SK-N-SH (cell line): ENCODE measurements around the gene HSD11B1. TPM values are rescaled to one million over a fixed set of nuclear protein-coding genes. Genes with fewer than 3 reads are reported as not detected.

Experiments
- CTCF ChIA-PET: fragments of 300-600, 350-600 bp; formaldehyde crosslinking; extraction: SDS; loops from one replicate; lab custom pipeline; 2021; lab: Yijun Ruan, JAX
- POLR2A ChIA-PET: fragments of 350-600 bp; sonication (Branson Sonifier 250); formaldehyde crosslinking; extraction: SDS; loops from one replicate; lab custom pipeline; 2020; ENCODE audit warnings: antibody characterized with exemption, inconsistent platforms; lab: Yijun Ruan, JAX
- DNase-seq: peaks from one replicate; pipeline ENCODE4 v3.0.0; 2012
- H2AFZ ChIP-seq: fragments of 200-600 bp; sonication (generic); 2 replicates; pipeline ENCODE4 v1.8.1; 2016; ENCODE audit warnings: antibody characterized with exemption, mild to moderate bottlenecking, low read depth
- H3F3A ChIP-seq: fragments of 200-600 bp; sonication (generic); replicated peaks from 2 replicates; pipeline ENCODE3; 2016; ENCODE audit warnings: antibody characterized with exemption, mild to moderate bottlenecking; ENCODE audit not compliant: insufficient read depth
- H3K27ac ChIP-seq, 2 experiments: fragments of 200-500 bp in 1 of 2; fragments of 200-600 bp in 1 of 2; sonication (Bioruptor generic) in 1 of 2; sonication (generic), shearing (Covaris generic) in 1 of 2; 2 replicates each; pipeline versions ENCODE4 v1.5.1 to v1.6.1; 2014 to 2016; ENCODE audit warnings: low read depth in 2 of 2, inconsistent platforms in 1 of 2, low read length in 1 of 2, mild to moderate bottlenecking in 1 of 2, mixed read lengths in 1 of 2
- H3K27me3 ChIP-seq: fragments of 200-600 bp; sonication (generic), shearing (Covaris generic); 2 replicates; pipeline ENCODE4 v1.6.1; 2016; ENCODE audit warnings: mixed run types; ENCODE audit not compliant: insufficient read depth
- H3K36me3 ChIP-seq, 2 experiments: fragments of 200-500 bp in 1 of 2; fragments of 200-600 bp in 1 of 2; sonication (Bioruptor generic) in 1 of 2; sonication (generic) in 1 of 2; replicated peaks in 1 of 2; 2 replicates each; pipeline versions ENCODE3 to v1.5.1; 2014 to 2016; ENCODE audit warnings: low read length in 1 of 2, mild to moderate bottlenecking in 1 of 2; ENCODE audit not compliant: insufficient read depth in 2 of 2, control insufficient read depth in 1 of 2
- H3K4me1 ChIP-seq, 2 experiments: fragments of 200-500 bp in 1 of 2; fragments of 200-600 bp in 1 of 2; sonication (Bioruptor generic) in 1 of 2; sonication (generic), shearing (Covaris generic) in 1 of 2; 2 replicates each; pipeline versions ENCODE4 v1.5.1 to v1.6.1; 2014 to 2016; ENCODE audit warnings: low read depth in 1 of 2, low read length in 1 of 2, mixed run types in 1 of 2; ENCODE audit not compliant: insufficient read depth in 2 of 2, control insufficient read depth in 1 of 2
- H3K4me2 ChIP-seq: fragments of 200-600 bp; sonication (generic), shearing (Covaris generic); 2 replicates; pipeline ENCODE4 v1.6.1; 2017; ENCODE audit warnings: mixed run types
- H3K4me3 ChIP-seq, 2 experiments: fragments of 200-500 bp in 1 of 2; fragments of 200-600 bp in 1 of 2; sonication (Bioruptor generic) in 1 of 2; sonication (generic), shearing (Covaris generic) in 1 of 2; 2 replicates each; pipeline versions ENCODE4 v1.5.1 to v1.8.1; 2014 to 2016; ENCODE audit warnings: low read depth in 2 of 2, inconsistent platforms in 1 of 2, low read length in 1 of 2, mild to moderate bottlenecking in 1 of 2, mixed read lengths in 1 of 2, moderate library complexity in 1 of 2
- H3K79me2 ChIP-seq: fragments of 200-600 bp; sonication (generic); 2 replicates; pipeline ENCODE4 v1.8.1; 2017; ENCODE audit warnings: mild to moderate bottlenecking; ENCODE audit not compliant: insufficient read depth
- H3K9ac ChIP-seq: fragments of 200-600 bp; sonication (generic); 2 replicates; pipeline ENCODE4 v1.6.1; 2017; ENCODE audit warnings: mixed run types
- H3K9me2 ChIP-seq: fragments of 200-600 bp; sonication (generic); 2 replicates; pipeline ENCODE4 v1.6.1; 2017; ENCODE audit warnings: mixed run types
- H3K9me3 ChIP-seq: fragments of 200-600 bp; sonication (generic); 2 replicates; pipeline ENCODE4 v1.6.1; 2017; ENCODE audit warnings: mixed run types, mild to moderate bottlenecking, moderate library complexity
- H4K20me1 ChIP-seq: fragments of 200-600 bp; sonication (generic); 2 replicates; pipeline ENCODE4 v1.6.1; 2017; ENCODE audit warnings: mild to moderate bottlenecking, mixed run types; ENCODE audit not compliant: insufficient read depth
- CHD2 ChIP-seq: fragments of 150-350 bp; IDR thresholded peaks from 2 replicates; pipeline ENCODE4 v1.6.1; 2018; ENCODE audit warnings: low read length; ENCODE audit not compliant: partially characterized antibody
- EZH2phosphoT487 ChIP-seq: fragments of 200-600 bp; sonication (generic); IDR thresholded peaks from 2 replicates; pipeline ENCODE4 v1.6.1; 2017; ENCODE audit warnings: low read depth, mixed run types, mild to moderate bottlenecking, antibody characterized with exemption, moderate library complexity, borderline replicate concordance
- FOSL2 ChIP-seq: IDR thresholded peaks from 2 replicates; pipeline ENCODE4 v1.4.0; 2012; ENCODE audit warnings: low read depth, mild to moderate bottlenecking, moderate library complexity, borderline replicate concordance
- FOXJ3 ChIP-seq: sonication (generic); formaldehyde crosslinking; IDR thresholded peaks from 2 replicates; pipeline ENCODE4 v1.5.1; 2020; ENCODE audit warnings: mild to moderate bottlenecking, missing genetic modification reagents
- IRF3 ChIP-seq: fragments of 150-350 bp; IDR thresholded peaks from 2 replicates; pipeline ENCODE4 v1.6.1; 2016; ENCODE audit warnings: mild to moderate bottlenecking, low read depth, low read length
- JUND ChIP-seq: IDR thresholded peaks from 2 replicates; pipeline ENCODE4 v1.4.0; 2012
- MEF2A ChIP-seq: IDR thresholded peaks from 2 replicates; pipeline ENCODE4 v1.4.0; 2012; ENCODE audit warnings: low read depth, borderline replicate concordance
- MXI1 ChIP-seq: IDR thresholded peaks from 2 replicates; pipeline ENCODE4 v1.6.1; 2012; ENCODE audit warnings: mild to moderate bottlenecking, low read depth, low read length, improper control_type of control experiment
- NFIC ChIP-seq: IDR thresholded peaks from 2 replicates; pipeline ENCODE4 v1.4.0; 2012; ENCODE audit warnings: borderline replicate concordance
- NRF1 ChIP-seq: IDR thresholded peaks from 2 replicates; pipeline ENCODE4 v1.6.1; 2012; ENCODE audit warnings: low read depth, mild to moderate bottlenecking, low read length
- REST ChIP-seq: IDR thresholded peaks from 2 replicates; pipeline ENCODE4 v1.6.1; 2012; ENCODE audit warnings: mild to moderate bottlenecking, low read depth, low read length, moderate library complexity
- TCF12 ChIP-seq: IDR thresholded peaks from 2 replicates; pipeline ENCODE4 v1.4.0; 2012
- TEAD4 ChIP-seq: IDR thresholded peaks from 2 replicates; pipeline ENCODE4 v1.4.0; 2012; ENCODE audit warnings: mild to moderate bottlenecking, borderline replicate concordance; ENCODE audit not compliant: insufficient read depth
- WGBS: methylation state at CpG from one replicate; pipeline ENCODE4 v1.1.6; 2017; ENCODE audit warnings: low lambda C conversion rate; 5-methylcytosine and 5-hydroxymethylcytosine counted together
- polyA plus RNA-seq, 3 experiments: library from polyadenylated mRNA; depleted of rRNA; stranded (reverse); fragments of >200 nt; gene quantifications; 2 replicates each; pipeline ENCODE4 v1.2.3, GENCODE V29; 2012
- TF ChIP-seq, protein P1 (sequence below): IDR thresholded peaks from 2 replicates; pipeline ENCODE4 v1.4.0; 2012; ENCODE audit warnings: low read depth, borderline replicate concordance

HSD11B1 gene
- polyA plus RNA-seq, 1 of the 3 experiments (the other 2 are of a cell fraction) = 0.23 TPM

- TF ChIP-seq, protein P1, sequence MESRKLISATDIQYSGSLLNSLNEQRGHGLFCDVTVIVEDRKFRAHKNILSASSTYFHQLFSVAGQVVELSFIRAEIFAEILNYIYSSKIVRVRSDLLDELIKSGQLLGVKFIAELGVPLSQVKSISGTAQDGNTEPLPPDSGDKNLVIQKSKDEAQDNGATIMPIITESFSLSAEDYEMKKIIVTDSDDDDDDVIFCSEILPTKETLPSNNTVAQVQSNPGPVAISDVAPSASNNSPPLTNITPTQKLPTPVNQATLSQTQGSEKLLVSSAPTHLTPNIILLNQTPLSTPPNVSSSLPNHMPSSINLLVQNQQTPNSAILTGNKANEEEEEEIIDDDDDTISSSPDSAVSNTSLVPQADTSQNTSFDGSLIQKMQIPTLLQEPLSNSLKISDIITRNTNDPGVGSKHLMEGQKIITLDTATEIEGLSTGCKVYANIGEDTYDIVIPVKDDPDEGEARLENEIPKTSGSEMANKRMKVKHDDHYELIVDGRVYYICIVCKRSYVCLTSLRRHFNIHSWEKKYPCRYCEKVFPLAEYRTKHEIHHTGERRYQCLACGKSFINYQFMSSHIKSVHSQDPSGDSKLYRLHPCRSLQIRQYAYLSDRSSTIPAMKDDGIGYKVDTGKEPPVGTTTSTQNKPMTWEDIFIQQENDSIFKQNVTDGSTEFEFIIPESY = no peak
- TF ChIP-seq TCF12 = no peak
- no peak for TF ChIP-seq REST
- TF ChIP-seq MXI1 = no peak
- TF ChIP-seq EZH2phosphoT487 = no peak
- TF ChIP-seq CHD2 = no peak
- no peak for TF ChIP-seq FOSL2
Measured at GRCh38 chr1:209727286-209727685, 22.6 kb downstream of the HSD11B1 start (continued).

DNA sequence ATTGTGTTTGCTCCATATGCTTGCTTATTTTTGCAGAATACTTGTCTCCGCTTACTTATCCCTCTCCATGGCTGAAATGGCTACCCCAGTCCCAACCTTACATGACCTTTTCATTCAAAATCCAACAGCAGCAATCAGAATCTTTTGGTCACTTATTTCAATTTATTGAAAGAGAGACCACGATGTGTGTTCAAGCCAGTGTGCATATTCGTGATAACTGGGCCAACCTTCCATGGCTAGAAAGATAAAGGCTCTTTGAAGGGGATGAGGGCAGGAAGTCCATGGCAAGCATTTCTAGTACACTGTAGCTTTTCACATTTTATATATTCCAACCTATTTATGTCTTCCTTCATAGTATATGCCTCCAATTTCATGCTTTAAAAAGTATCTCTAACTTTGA, 23.1 kb downstream of the HSD11B1 start:
- H3K27me3 ChIP-seq = no peaks in the 10 kb centered on the region
- no peaks in the 10 kb centered on the region for H4K20me1 ChIP-seq
- no peak overlapping the region for H3K9ac ChIP-seq
- H3K9me2 ChIP-seq = no peaks in the 10 kb centered on the region
- POLR2A ChIA-PET = no interaction called here
- CTCF ChIA-PET = interaction anchor here (0.8 to 1.7 kb wide), 3 partner anchors 35 to 158 kb away, joined by 3 to 6 read pairs (median 5); no protein-coding TSS in a partner anchor
- H3K4me1 ChIP-seq = peaks cover 0 to 1% of the 10 kb centered on the region in 2 experiments; a peak in 1 of 4 replicates
- no peak overlapping the region for H3K4me2 ChIP-seq
- no peaks in the 10 kb centered on the region for H3K79me2 ChIP-seq
- 79% methylated on average over 3 of the region's 3 CpGs for WGBS
- H3K9me3 ChIP-seq = no peaks in the 10 kb centered on the region
- H3K27ac ChIP-seq = no peak overlapping the region
- H3F3A ChIP-seq = no peaks in the 10 kb centered on the region
- no peak overlapping the region for H2AFZ ChIP-seq
- DNase-seq = no peak
- H3K36me3 ChIP-seq = no peaks in the 10 kb centered on the region
- no peak for TF ChIP-seq MEF2A
- TF ChIP-seq NFIC = no peak
- TF ChIP-seq FOXJ3 (CRISPR knock-in tag) = no peak
- no peak for TF ChIP-seq IRF3
- no peak for TF ChIP-seq REST
- TF ChIP-seq TCF12 = no peak
- TF ChIP-seq TEAD4 = no peak
- TF ChIP-seq NRF1 = no peak
- TF ChIP-seq JUND = no peak
- no peak for TF ChIP-seq MXI1
- H3K4me3 ChIP-seq = no peak overlapping the region
